LNCaP clone FGC (cell line): ENCODE data around the gene HILPDA.
A peak's percentile ranks its signal among the peaks of the same experiment; 100 is the strongest.
"Not testable (repeated sequence)": the region's sequence is repeated elsewhere in the genome, so short reads cannot be mapped to it uniquely, and the experiment has no call there.

Source experiments
- DNase-seq: peaks from one replicate; pipeline ENCODE4 v3.0.0-alpha.2; 2011; ENCODE audit warnings: low read depth
- H3K4me3 ChIP-seq: 2 replicates; pipeline ENCODE4 v1.5.1; 2011; ENCODE audit warnings: mild to moderate bottlenecking, low read depth, low read length, control low read depth
- CTCF ChIP-seq: IDR thresholded peaks from 2 replicates; pipeline ENCODE4 v1.5.1; 2012; ENCODE audit warnings: mild to moderate bottlenecking; ENCODE audit not compliant: control insufficient read depth, insufficient read depth; ENCODE audit errors: extremely low read depth

Gene HILPDA

GRCh38 chr7:128452552-128452951, 3.1 kb upstream of the HILPDA start:
- no peak overlapping the region for H3K4me3 ChIP-seq
- no peak for DNase-seq
- TF ChIP-seq CTCF: no peak

- H3K4me3 ChIP-seq: no peak overlapping the region
- DNase-seq: no peak
- TF ChIP-seq CTCF: no peak
These were observed 1.6 kb upstream of the HILPDA start for GRCh38 chr7:128453836-128454804.

GRCh38 chr7:128454808-128455542, 703 bp upstream of the HILPDA start:
- H3K4me3 ChIP-seq: peak overlapping the region; percentile 99
- no peak for TF ChIP-seq CTCF
- no peak for DNase-seq

- H3K4me3 ChIP-seq: peak overlapping the region; percentile 99
- TF ChIP-seq CTCF: no peak
- DNase-seq: no peak
These were observed 612 bp downstream of the HILPDA start for GRCh38 chr7:128456255-128456725.

- H3K4me3 ChIP-seq: peak overlapping the region; percentile 99
- not testable (repeated sequence) for DNase-seq
These were observed 1.7 kb downstream of the HILPDA start for GRCh38 chr7:128457385-128457784.

- DNase-seq: no peak
- H3K4me3 ChIP-seq: no peak overlapping the region
- TF ChIP-seq CTCF: no peak
These were observed 3.3 kb downstream of the HILPDA start for GRCh38 chr7:128458956-128459355.

GRCh38 chr7:128459394-128459878, 3.8 kb downstream of the HILPDA start:
- no peak overlapping the region for H3K4me3 ChIP-seq
- DNase-seq: no peak
- TF ChIP-seq CTCF: peak; percentile 88
